ENCODE data around the gene GRK4. TPM values are rescaled to one million over a fixed set of nuclear protein-coding genes. Genes with fewer than 3 reads are reported as not detected.
"Not testable (repeated sequence)": the region's sequence is repeated elsewhere in the genome, so short reads cannot be mapped to it uniquely, and the experiment has no call there.

The GRK4 gene
- total RNA-seq, 1 experiment from 2014 or later, result 2.5 TPM

- no TSS peak for BruUV-seq (replicated peaks)
- CTCF ChIA-PET, result no interaction called here
Measured at GRCh38 chr4:2944091-2944482, 19.3 kb upstream of the GRK4 start.

GRCh38 chr4:2944586-2945526 is 18.5 kb upstream of the GRK4 start:
- H3K27ac ChIP-seq (ENCODE audit: low read length), result no peak overlapping the region
- intact Hi-C loops (cut with micrococcal nuclease; ENCODE audit: unreplicated experiment), result no loop called here
- BruUV-seq (replicated peaks), result no TSS peak
- H3K4me3 ChIP-seq (ENCODE audit: low read depth in 2 of 2, low read length in 2 of 2), result no peak overlapping the region
- POLR2A ChIA-PET, result interaction anchor here (0.6 kb wide), 1 partner anchor 72 kb away, joined by 6 read pairs; no protein-coding TSS in a partner anchor
- TF ChIP-seq REST (IDR thresholded peaks at IDR 0.05; ENCODE audit: insufficient read depth in 1 of 2, low read depth in 2 of 2, low read length in 1 of 2), result no peak
- TF ChIP-seq TCF7L2 (IDR thresholded peaks at IDR 0.05; ENCODE audit: low read depth, low read length), result no peak
- no peak for TF ChIP-seq CTCF (IDR thresholded peaks at IDR 0.05)
- no peak for TF ChIP-seq POLR2AphosphoS5 (IDR thresholded peaks at IDR 0.05; ENCODE audit: low read depth, low read length)
- no peak for TF ChIP-seq SIN3A (IDR thresholded peaks at IDR 0.05; ENCODE audit: borderline replicate concordance, insufficient read depth, low read depth, low read length)
- DNase-seq (ENCODE audit: low read depth, low spot score), result no peak
- peaks cover 9% of the 10 kb centered on the region for H3K36me3 ChIP-seq (ENCODE audit: control insufficient read depth, insufficient read depth, low read length)
- CTCF ChIA-PET, result no interaction called here
- ATAC-seq, result no peak
- no peaks in the 10 kb centered on the region for H3K9me3 ChIP-seq (ENCODE audit: control insufficient read depth, insufficient read depth, low read depth, low read length)
- no peaks in the 10 kb centered on the region for H3K27me3 ChIP-seq (ENCODE audit: control insufficient read depth, insufficient read depth, low read length)
- in situ Hi-C loops (cut with HindIII; ENCODE audit: low pct_unique_long_range_greater_than_20kb, low sequenced_read_pairs), result no loop called here
- H3K4me1 ChIP-seq (ENCODE audit: control insufficient read depth, insufficient read depth, low read length), result no peaks in the 10 kb centered on the region

More at GRCh38 chr4:2944091-2944482, 19.3 kb upstream of the GRK4 start:
- Histone ChIP-seq H3K4me1 (ENCODE audit: control insufficient read depth, insufficient read depth, low read length) (no peaks in the 10 kb centered on the region), H3K9me3 (ENCODE audit: control insufficient read depth, insufficient read depth, low read depth, low read length) (no peaks in the 10 kb centered on the region), H3K27me3 (ENCODE audit: control insufficient read depth, insufficient read depth, low read length) (no peaks in the 10 kb centered on the region), H3K4me3 (ENCODE audit: low read depth in 2 of 2, low read length in 2 of 2) (no peak overlapping the region), H3K36me3 (ENCODE audit: control insufficient read depth, insufficient read depth, low read length) (peaks cover 9% of the 10 kb centered on the region), H3K27ac (ENCODE audit: low read length) (no peak overlapping the region)
- POLR2A ChIA-PET, result no interaction called here
- ATAC-seq (no peak), DNase-seq (ENCODE audit: low read depth, low spot score) (no peak)
- TF ChIP-seq POLR2AphosphoS5 (IDR thresholded peaks at IDR 0.05; ENCODE audit: low read depth, low read length) (no peak), TCF7L2 (IDR thresholded peaks at IDR 0.05; ENCODE audit: low read depth, low read length) (no peak)
- intact Hi-C loops (cut with micrococcal nuclease; ENCODE audit: unreplicated experiment) (no loop called here), in situ Hi-C loops (cut with HindIII; ENCODE audit: low pct_unique_long_range_greater_than_20kb, low sequenced_read_pairs) (no loop called here)

- H3K4me3 ChIP-seq (ENCODE audit: low read depth in 2 of 2, low read length in 2 of 2); in situ Hi-C loops (cut with HindIII; ENCODE audit: low pct_unique_long_range_greater_than_20kb, low sequenced_read_pairs); BruUV-seq (replicated peaks); intact Hi-C loops (cut with micrococcal nuclease; ENCODE audit: unreplicated experiment); H3K9me3 ChIP-seq (ENCODE audit: control insufficient read depth, insufficient read depth, low read depth, low read length); DNase-seq (ENCODE audit: low read depth, low spot score); CTCF ChIA-PET; ATAC-seq; H3K4me1 ChIP-seq (ENCODE audit: control insufficient read depth, insufficient read depth, low read length); H3K27me3 ChIP-seq (ENCODE audit: control insufficient read depth, insufficient read depth, low read length); H3K27ac ChIP-seq (ENCODE audit: low read length): not testable (repeated sequence)
- peaks cover 14% of the 10 kb centered on the region for H3K36me3 ChIP-seq (ENCODE audit: control insufficient read depth, insufficient read depth, low read length)
- POLR2A ChIA-PET, result interaction anchor here (0.6 kb wide), 1 partner anchor 71 kb away, joined by 6 read pairs; no protein-coding TSS in a partner anchor
Measured at GRCh38 chr4:2945619-2946604, 17.5 kb upstream of the GRK4 start.
